Hepatocyte (in vitro differentiated cells): ENCODE data around the gene NR6A1.

Source experiments
- EZH2 ChIP-seq: fragments of 200-600 bp; sonication (generic); IDR thresholded peaks from 2 replicates; pipeline ENCODE4 v1.6.1; 2016; ENCODE audit warnings: antibody characterized with exemption, mild to moderate bottlenecking, borderline replicate concordance
- EZH2phosphoT487 ChIP-seq: fragments of 200-600 bp; sonication (generic); IDR thresholded peaks from one replicate; pipeline ENCODE4 v1.6.1; 2018; ENCODE audit warnings: antibody characterized with exemption, mild to moderate bottlenecking, low read depth, moderate library complexity; ENCODE audit not compliant: unreplicated experiment, severe bottlenecking
- TF ChIP-seq, protein P1 (sequence below): fragments of 200-600 bp; sonication (generic); IDR thresholded peaks from 2 replicates; pipeline ENCODE4 v1.5.1; 2016; ENCODE audit warnings: antibody characterized with exemption, mild to moderate bottlenecking; ENCODE audit not compliant: poor library complexity

DNA sequence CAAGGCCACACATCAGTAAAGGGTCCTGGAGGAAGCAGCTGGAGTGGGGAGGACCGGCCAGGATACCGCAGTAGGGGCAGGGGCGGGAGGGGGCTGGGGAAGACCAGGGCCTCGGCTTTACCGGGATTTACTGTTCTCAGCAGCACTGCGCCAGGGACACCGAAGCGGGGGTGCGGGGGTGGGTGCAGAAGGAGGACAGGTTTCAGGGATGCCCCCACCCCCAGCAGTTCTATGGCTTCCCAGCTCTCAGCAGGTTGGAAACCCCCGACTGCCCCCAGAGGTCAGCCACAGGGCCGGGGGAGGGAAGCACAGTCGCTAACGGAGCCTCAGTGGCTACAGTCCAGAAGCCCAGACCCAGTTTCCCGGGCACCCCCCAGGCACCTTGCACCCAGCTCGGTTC is 285.2 kb downstream of the NR6A1 start:
- TF ChIP-seq, protein P1, sequence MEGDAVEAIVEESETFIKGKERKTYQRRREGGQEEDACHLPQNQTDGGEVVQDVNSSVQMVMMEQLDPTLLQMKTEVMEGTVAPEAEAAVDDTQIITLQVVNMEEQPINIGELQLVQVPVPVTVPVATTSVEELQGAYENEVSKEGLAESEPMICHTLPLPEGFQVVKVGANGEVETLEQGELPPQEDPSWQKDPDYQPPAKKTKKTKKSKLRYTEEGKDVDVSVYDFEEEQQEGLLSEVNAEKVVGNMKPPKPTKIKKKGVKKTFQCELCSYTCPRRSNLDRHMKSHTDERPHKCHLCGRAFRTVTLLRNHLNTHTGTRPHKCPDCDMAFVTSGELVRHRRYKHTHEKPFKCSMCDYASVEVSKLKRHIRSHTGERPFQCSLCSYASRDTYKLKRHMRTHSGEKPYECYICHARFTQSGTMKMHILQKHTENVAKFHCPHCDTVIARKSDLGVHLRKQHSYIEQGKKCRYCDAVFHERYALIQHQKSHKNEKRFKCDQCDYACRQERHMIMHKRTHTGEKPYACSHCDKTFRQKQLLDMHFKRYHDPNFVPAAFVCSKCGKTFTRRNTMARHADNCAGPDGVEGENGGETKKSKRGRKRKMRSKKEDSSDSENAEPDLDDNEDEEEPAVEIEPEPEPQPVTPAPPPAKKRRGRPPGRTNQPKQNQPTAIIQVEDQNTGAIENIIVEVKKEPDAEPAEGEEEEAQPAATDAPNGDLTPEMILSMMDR = no peak
- TF ChIP-seq EZH2phosphoT487 = no peak
- no peak for TF ChIP-seq EZH2
